NCI-H1105 (cell line): ENCODE data around the gene IPP.
"Not testable (repeated sequence)": the region's sequence is repeated elsewhere in the genome, so short reads cannot be mapped to it uniquely, and the experiment has no call there.

ENCODE experiments used
- DNase-seq: peaks from one replicate; lab custom pipeline; 2025; lab: John Stamatoyannopoulos, UW

IPP gene

GRCh38 chr1:45739641-45740156 lies 10.8 kb downstream of the IPP start:
- DNase-seq, result not testable (repeated sequence)

DNA sequence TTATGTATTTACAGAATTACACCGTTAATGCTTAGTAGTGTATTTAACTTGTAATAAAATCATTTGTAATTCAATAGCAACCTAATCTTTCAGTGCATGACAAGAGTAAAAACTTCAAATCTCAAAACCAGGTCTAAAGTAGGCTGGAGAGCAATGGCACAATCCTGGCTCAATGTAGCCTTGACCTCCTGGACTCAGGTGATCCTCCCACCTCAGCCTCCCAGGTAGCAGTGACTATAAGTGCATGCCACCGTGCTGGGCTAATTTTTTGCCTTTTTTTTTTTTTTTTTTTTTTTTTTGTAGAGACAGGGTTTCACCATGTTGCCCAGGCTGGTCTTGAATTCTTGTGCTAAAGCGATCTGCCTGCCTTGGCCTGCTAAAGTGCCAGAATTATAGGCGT lies 11.3 kb downstream of the IPP start:
- DNase-seq, result no peak

DNA sequence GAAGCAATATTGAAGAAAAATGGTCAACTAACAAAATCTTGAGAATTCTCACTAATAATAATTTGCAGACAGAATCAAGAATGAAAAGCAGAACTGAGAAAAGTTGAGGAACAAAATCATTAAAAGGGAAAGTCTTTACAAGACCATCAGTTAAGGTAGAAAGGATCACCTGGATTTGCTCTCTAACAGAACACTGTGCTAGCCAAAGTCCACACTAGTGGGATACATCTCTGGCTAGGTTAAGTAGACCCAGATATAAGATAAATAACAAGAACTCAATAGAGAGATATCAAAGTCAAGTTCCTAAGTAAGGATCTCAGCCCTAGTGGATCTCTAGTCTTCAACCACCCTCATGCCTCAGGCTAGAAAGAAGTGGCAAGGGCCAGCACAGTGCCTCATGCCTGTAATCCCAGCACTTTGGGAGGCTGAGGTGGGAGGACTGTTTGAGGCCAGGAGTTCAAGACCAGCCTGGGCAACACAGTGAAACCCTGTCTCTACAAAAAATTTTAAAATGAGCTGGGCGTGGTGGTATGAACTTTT lies 19.6 kb downstream of the IPP start:
- DNase-seq, result no peak

GRCh38 chr1:45730075-45730779 lies 20.2 kb downstream of the IPP start:
- DNase-seq, result no peak

- DNase-seq, result not testable (repeated sequence)
These were observed 24.4 kb downstream of the IPP start for GRCh38 chr1:45726007-45726406.

DNA sequence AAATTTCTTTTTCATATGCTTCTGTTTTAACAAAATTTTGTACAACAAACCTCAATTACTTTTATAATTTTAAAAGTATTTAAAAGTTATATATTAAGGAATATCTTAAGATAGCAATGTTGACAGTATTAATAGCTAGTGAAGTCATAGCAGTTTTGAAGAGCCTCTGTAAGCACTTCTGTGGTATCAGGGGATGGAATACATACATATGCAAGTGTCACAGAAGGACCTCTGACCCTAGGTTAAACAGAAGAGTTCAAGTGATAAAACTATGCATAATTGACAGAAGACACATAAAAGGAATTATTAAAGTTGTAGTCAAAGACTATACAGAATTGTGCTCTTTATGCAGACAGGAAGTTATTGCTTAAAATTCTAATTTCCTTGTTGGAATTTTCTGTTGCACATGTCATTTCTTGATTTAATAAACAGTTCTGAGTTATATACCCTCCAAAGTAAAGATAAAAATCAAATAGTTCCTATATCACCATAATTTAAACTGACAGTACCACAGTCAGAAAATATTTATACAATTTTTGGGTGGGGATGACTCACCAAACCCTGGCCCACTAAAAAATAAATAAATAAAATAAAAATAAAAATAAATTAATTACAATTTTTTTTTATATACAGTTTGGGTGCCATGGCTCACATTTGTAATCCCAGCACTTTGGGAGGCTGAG lies 27.1 kb downstream of the IPP start:
- no peak for DNase-seq

DNA sequence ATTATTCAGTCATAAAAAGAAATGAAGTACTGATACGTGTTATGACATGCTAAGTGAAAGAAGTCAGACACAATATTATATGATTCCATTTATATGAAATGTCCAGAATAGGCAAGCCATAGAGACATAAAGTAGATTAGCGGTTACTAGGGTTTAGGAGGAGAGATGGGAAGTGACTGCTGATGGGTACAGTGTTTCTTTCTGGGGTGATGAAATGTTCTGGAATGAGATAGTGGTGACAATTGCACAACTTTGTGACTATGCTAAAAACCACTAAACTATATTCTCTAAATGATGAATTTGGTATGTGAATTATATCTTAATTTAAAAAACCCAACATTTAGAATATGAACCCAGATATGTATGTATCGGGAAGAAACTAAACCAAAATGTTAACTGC lies 27.6 kb downstream of the IPP start:
- no peak for DNase-seq

DNA sequence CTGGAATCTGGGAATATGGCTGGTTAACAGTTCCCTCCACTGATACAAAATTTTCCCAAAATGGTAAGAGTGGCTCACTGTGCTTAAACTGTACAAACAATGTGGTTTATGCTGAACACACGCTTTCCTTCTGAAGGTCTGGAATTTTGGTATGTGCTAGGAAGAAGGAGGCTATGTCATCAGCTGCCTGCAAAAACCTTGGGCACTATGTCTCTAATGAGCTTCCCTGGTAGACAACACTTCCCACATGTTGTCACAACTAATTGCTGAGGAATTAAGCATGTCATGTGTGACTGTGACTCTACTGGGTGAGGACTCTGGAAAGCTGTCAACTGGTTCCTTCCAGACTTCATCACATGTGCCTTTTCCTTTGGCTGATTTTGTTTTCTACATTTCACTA lies 29.2 kb downstream of the IPP start:
- no peak for DNase-seq

- DNase-seq, result no peak
These were observed 32.2 kb downstream of the IPP start for GRCh38 chr1:45718289-45718688.

GRCh38 chr1:45717386-45717785 lies 33.1 kb downstream of the IPP start:
- not testable (repeated sequence) for DNase-seq

DNA sequence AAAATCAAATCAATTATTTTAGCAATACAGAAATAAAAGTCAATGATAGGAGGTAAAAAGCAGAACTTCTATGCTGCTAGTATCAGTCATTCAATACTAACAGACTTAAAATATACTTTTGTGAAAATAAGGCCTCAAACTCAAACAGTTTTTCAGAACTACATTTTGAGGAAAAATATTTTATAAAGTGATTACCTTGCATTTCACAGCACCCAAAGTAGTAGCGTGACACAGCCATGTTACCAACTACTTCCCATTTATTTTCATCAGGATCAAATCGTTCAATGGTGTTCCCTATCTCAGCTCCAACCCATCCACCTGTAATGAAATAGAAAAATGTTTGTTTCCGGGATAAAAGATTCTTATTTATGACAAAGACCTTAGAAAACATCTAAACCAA lies 33.8 kb downstream of the IPP start:
- DNase-seq, result no peak

DNA sequence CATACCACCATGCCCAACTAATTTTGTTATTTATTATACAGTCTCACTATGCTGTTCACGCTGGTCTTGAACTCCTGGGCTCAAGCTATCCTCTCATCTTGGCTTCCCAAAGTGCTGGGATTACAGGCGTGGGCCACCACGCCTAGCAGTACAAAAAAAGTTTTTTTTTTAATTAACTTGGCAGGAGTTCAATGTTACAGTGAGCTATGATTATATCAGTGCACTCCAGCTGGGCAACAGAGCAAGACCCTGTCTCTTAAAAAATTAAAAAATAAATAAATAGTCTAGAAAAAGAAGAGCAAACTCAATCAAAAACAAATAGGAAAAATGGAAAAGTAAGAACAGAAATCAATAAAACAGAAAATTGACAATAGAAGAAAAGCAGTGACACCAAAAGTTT lies 36.7 kb downstream of the IPP start:
- DNase-seq, result no peak

DNA sequence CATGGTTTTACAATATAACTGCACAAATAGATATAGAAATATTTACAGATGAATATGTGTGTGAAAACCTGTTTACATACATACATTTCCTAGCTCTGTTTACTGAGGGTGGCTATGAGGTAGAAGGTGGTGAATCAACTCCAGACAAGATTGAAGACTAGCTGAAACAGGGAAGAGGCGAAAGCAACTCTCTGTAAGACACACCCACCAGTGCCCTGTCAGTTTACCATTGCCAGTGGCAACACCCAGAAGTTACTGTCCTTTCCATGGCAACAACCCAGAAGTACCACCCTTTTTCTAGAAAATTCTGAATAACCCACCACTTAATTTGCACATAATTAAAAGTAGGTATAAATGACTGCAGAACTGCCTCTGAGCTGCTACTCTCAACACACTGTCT lies 45.8 kb downstream of the IPP start:
- no peak for DNase-seq

GRCh38 chr1:45694823-45695222 lies 55.6 kb downstream of the IPP start:
- no peak for DNase-seq

- DNase-seq, result not testable (repeated sequence)
These were observed 56.6 kb downstream of the IPP start for GRCh38 chr1:45693811-45694210.

DNA sequence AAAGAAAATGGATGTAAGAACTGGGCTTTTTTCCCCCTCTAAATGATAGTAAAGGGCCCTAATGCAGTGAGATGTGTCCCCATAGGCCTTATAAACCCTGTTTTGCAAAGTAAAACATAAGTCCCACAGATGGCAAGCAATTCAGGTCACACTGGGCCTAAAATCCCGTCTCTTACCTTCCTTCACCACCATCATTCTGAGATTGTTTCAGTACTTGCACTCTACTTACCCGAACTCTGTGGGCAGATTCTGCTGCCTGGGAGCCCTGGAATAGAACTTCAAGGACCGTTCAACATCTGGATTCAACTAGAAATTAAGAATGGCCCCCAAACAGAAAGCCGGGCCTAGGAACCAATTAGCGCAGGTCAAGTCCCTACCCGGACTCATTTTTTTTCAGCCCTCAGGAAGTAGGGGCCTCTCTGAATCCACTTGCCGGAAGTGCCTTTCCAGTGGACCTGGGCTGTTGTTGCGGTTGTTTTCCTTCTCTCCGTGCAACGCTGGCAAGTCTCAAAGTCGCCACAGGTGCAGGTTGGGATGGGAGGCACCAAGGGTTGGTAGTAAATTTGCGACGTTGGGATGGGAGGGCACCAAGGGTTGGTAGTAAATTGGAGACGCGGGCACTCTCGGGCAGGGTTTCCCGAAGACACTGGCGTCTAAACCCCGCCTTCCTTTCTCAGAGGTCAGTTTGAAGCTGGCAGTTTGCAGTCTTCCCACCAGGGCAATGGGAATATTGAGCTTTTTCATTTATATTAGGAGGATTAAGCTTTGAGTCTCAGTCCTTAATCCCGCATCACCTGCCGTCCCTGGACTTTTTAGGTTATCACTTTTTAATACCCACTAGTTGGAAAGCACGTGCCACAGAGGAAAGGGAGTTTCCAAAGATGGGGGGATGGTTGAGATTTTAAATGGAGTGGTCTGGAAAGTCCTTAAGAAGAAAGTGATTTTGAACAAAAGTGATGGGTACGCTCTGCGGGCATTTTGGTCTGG lies 62.4 kb downstream of the IPP start, which contains the start of gene TMEM69:
TMEM69 (plus strand) TSS at position 428 of the 987 bp plus-strand sequence. CDS start 2,888 bp downstream, outside the sequence.
- DNase-seq, result peak; percentile 73

- peak; percentile 98 for DNase-seq
These were observed 63.3 kb downstream of the IPP start for GRCh38 chr1:45687014-45687753.

GRCh38 chr1:45686288-45687013 lies 64.0 kb downstream of the IPP start, which contains the start of gene GPBP1L1:
Gene GPBP1L1 (minus strand): TSS chr1:45686533. CDS start chr1:45659087, 27,446 bp downstream.
- peak; percentile 95 for DNase-seq

- DNase-seq, result peak; percentile 52
These were observed 64.5 kb downstream of the IPP start for GRCh38 chr1:45686015-45686287.

DNA sequence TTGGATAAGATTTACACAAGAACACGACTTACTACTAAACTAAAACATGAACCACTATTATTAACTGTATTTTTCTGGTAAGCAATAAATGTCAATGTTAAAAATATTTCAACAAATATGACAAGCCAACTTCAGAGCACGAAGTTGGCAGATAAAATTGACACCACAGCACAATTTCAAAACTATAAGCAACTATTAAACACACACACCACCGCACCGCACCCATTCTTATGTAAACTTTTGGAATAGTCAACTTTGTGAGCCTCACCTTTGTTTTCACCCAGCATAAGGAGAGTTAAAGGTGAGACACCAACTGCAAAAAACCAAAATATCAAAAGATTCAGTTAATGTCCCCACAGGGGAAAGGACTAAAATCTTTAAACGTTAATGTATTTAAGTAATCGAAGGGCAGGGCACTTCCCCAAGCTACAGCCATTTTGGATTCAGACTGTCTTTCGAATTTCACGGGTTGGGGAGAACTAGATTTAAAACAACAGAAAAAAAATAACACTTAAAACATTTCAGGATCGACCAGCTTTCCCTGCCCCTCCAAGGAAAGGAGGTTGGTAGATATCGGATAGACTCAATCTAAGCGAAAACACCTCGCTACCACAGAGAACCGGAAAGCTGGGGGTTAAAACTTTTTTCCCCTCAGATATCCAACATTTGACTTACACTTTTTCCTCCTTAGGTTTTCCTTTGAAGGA lies 65.0 kb downstream of the IPP start:
- peak; percentile 5 for DNase-seq
